Gastrocnemius medialis (tissue), 4 donors: Measurements from ENCODE around the gene MYH9.
"Not testable (repeated sequence)": the region's sequence is repeated elsewhere in the genome, so short reads cannot be mapped to it uniquely, and the experiment has no call there.

Source experiments
- CTCF ChIP-seq, 5 experiments: fragments of 450-650 bp in 3 of 5; fragments of 200-600 bp in 2 of 5; sonication (generic) in 2 of 5; IDR thresholded peaks in 4 of 5; conservative IDR thresholded peaks in 1 of 5; 1 replicate in 4 of 5; 2 replicates in 1 of 5; pipeline ENCODE4 v1.5.1; 2016 to 2019; ENCODE audit warnings: antibody characterized with exemption in 5 of 5, mild to moderate bottlenecking in 3 of 5, moderate library complexity in 3 of 5
- POLR2A ChIP-seq, 2 donors: fragments of 450-650 bp; IDR thresholded peaks; one replicate each; pipeline ENCODE4 v1.6.1; 2017; ENCODE audit warnings: antibody characterized with exemption in 2 of 2, mild to moderate bottlenecking in 2 of 2, moderate library complexity in 2 of 2

- TF ChIP-seq CTCF (IDR thresholded peaks at IDR 0.05 in 4 of 5, conservative IDR thresholded peaks at IDR 0.05 in 1 of 5); POLR2A (IDR thresholded peaks at IDR 0.05): not testable (repeated sequence)
Observed at GRCh38 chr22:36424466-36424865, 36.7 kb upstream of the MYH9 start.
